CD4-positive, alpha-beta T cell treated with Interleukin-10 for 1 hour (primary cell): ENCODE data around the gene BTRC.
A peak's percentile ranks its signal among the peaks of the same experiment; 100 is the strongest.

Experiments used
- DNase-seq: peaks from one replicate; pipeline ENCODE4 v3.0.0-alpha.2; 2020

The BTRC gene

GRCh38 chr10:101557541-101557940 lies 203.6 kb downstream of the BTRC start:
- DNase-seq: no peak

- no peak for DNase-seq
These were observed 204.2 kb downstream of the BTRC start for GRCh38 chr10:101558204-101558603.

- DNase-seq: no peak
These were observed 205.0 kb downstream of the BTRC start for GRCh38 chr10:101558671-101559595.

GRCh38 chr10:101559596-101560297 lies 205.8 kb downstream of the BTRC start:
- DNase-seq: no peak

- DNase-seq: no peak
These were observed 206.5 kb downstream of the BTRC start for GRCh38 chr10:101560298-101561067.

GRCh38 chr10:101561068-101561915 lies 207.3 kb downstream of the BTRC start:
- no peak for DNase-seq

- no peak for DNase-seq
These were observed 208.3 kb downstream of the BTRC start for GRCh38 chr10:101562231-101562630.

- no peak for DNase-seq
These were observed 209.0 kb downstream of the BTRC start for GRCh38 chr10:101563007-101563406.

- DNase-seq: no peak
These were observed 209.6 kb downstream of the BTRC start for GRCh38 chr10:101563497-101564040.

GRCh38 chr10:101564490-101564991 lies 210.6 kb downstream of the BTRC start:
- no peak for DNase-seq

GRCh38 chr10:101565370-101565900 lies 211.5 kb downstream of the BTRC start:
- DNase-seq: no peak

GRCh38 chr10:101565936-101566332 lies 212.0 kb downstream of the BTRC start:
- no peak for DNase-seq

GRCh38 chr10:101566333-101567164 lies 212.6 kb downstream of the BTRC start:
- DNase-seq: no peak

GRCh38 chr10:101567165-101568006 lies 213.4 kb downstream of the BTRC start:
- DNase-seq: no peak

- DNase-seq: no peak
These were observed 214.2 kb downstream of the BTRC start for GRCh38 chr10:101568054-101568745.

GRCh38 chr10:101569323-101569621 lies 215.3 kb downstream of the BTRC start:
- no peak for DNase-seq

GRCh38 chr10:101569622-101570427 lies 215.9 kb downstream of the BTRC start:
- peak; percentile 79 for DNase-seq
